Measurements from ENCODE around the gene TSG101.

Gene TSG101

GRCh38 chr11:18523084-18523483 is 3.7 kb downstream of the TSG101 start:
- no peak overlapping the region for H3K4me3 ChIP-seq (ENCODE audit: low read depth, low read length)
- no peak overlapping the region for H3K27ac ChIP-seq (ENCODE audit: extremely low read depth, low read depth, low read length)
- no peaks in the 10 kb centered on the region for H3K4me1 ChIP-seq (ENCODE audit: control insufficient read depth, insufficient read depth, low read length)
- ChIA-PET POLR2A (no interaction called here), CTCF (interaction anchor here (0.7 kb wide), 1 partner anchor 9 kb away, joined by 5 read pairs; no protein-coding TSS in a partner anchor)
- peaks cover 3 to 7% of the 10 kb centered on the region in 2 experiments; a peak in 2 of 3 replicates for H3K36me3 ChIP-seq (ENCODE audit: control insufficient read depth in 2 of 2, insufficient read depth in 1 of 2, low read length in 2 of 2)
- H3K9me3 ChIP-seq (ENCODE audit: control insufficient read depth, insufficient read depth, low read depth, low read length): no peaks in the 10 kb centered on the region
- no peak for TF ChIP-seq ZNF394 (tag by site-specific recombination; IDR thresholded peaks at IDR 0.05; ENCODE audit: borderline replicate concordance)
- TF ChIP-seq SP3 (tag by site-specific recombination; IDR thresholded peaks at IDR 0.05): no peak
- no peak for TF ChIP-seq ZNF521 (tag by site-specific recombination; IDR thresholded peaks at IDR 0.05)
- no peak for TF ChIP-seq ZNF146 (tag by site-specific recombination; IDR thresholded peaks at IDR 0.05)
- TF ChIP-seq ZNF626 (tag by site-specific recombination; IDR thresholded peaks at IDR 0.05): no peak
- no peak for TF ChIP-seq ZNF16 (tag by site-specific recombination; IDR thresholded peaks at IDR 0.05; ENCODE audit: low read depth)
- TF ChIP-seq ZBTB6 (tag by site-specific recombination; IDR thresholded peaks at IDR 0.05): no peak
- TF ChIP-seq ZBTB10 (tag by site-specific recombination; IDR thresholded peaks at IDR 0.05): no peak

- no peaks in the 10 kb centered on the region for H3K4me1 ChIP-seq (ENCODE audit: control insufficient read depth, insufficient read depth, low read length)
- ChIA-PET CTCF (interaction anchor here (0.7 to 0.9 kb wide), 2 partner anchors 10 to 21 kb away, joined by 3 to 5 read pairs; no protein-coding TSS in a partner anchor), POLR2A (interaction anchor here (0.6 kb wide), 1 partner anchor 99 kb away, joined by 3 read pairs; no protein-coding TSS in a partner anchor)
- H3K4me3 ChIP-seq (ENCODE audit: low read depth, low read length): no peak overlapping the region
- H3K9me3 ChIP-seq (ENCODE audit: control insufficient read depth, insufficient read depth, low read depth, low read length): no peaks in the 10 kb centered on the region
- TF ChIP-seq BCL6B (tag by site-specific recombination; IDR thresholded peaks at IDR 0.05): no peak
- no peak for TF ChIP-seq ZNF354C (tag by site-specific recombination; IDR thresholded peaks at IDR 0.05; ENCODE audit: borderline replicate concordance, low read depth)
- TF ChIP-seq ZNF23 (tag by site-specific recombination; IDR thresholded peaks at IDR 0.05; ENCODE audit: borderline replicate concordance): no peak
- TF ChIP-seq SCRT1 (tag by site-specific recombination; IDR thresholded peaks at IDR 0.05; ENCODE audit: borderline replicate concordance): no peak
- TF ChIP-seq KLF16 (tag by site-specific recombination; IDR thresholded peaks at IDR 0.05): no peak
- TF ChIP-seq MYNN (tag by site-specific recombination; IDR thresholded peaks at IDR 0.05; ENCODE audit: borderline replicate concordance): no peak
- TF ChIP-seq ZNF580 (tag by site-specific recombination; IDR thresholded peaks at IDR 0.05): no peak
- TF ChIP-seq ZNF701 (tag by site-specific recombination; IDR thresholded peaks at IDR 0.05): no peak
- TF ChIP-seq GLIS2 (tag by site-specific recombination; IDR thresholded peaks at IDR 0.05): no peak
- TF ChIP-seq ZNF677 (tag by site-specific recombination; IDR thresholded peaks at IDR 0.05): no peak
- TF ChIP-seq ZNF692 (tag by site-specific recombination; IDR thresholded peaks at IDR 0.05): no peak
- TF ChIP-seq ZNF146 (tag by site-specific recombination; IDR thresholded peaks at IDR 0.05): no peak
- no peak for TF ChIP-seq ZNF777 (tag by site-specific recombination; IDR thresholded peaks at IDR 0.05; ENCODE audit: borderline replicate concordance)
- no peak for TF ChIP-seq ZNF626 (tag by site-specific recombination; IDR thresholded peaks at IDR 0.05)
- no peak for TF ChIP-seq ZNF202 (tag by site-specific recombination; IDR thresholded peaks at IDR 0.05; ENCODE audit: borderline replicate concordance)
- no peak for TF ChIP-seq ZEB2 (tag by site-specific recombination; IDR thresholded peaks at IDR 0.05)
- H3K27ac ChIP-seq (ENCODE audit: extremely low read depth, low read depth, low read length): no peak overlapping the region
- peaks cover 3 to 14% of the 10 kb centered on the region in 2 experiments; a peak in 2 of 3 replicates for H3K36me3 ChIP-seq (ENCODE audit: control insufficient read depth in 2 of 2, insufficient read depth in 1 of 2, low read length in 2 of 2)
Observed at GRCh38 chr11:18522388-18522787, 4.4 kb downstream of the TSG101 start.
